ENCODE data around the gene DNAJB13.

The DNAJB13 gene

GRCh38 chr11:73998846-73999575 lies 48.2 kb downstream of the DNAJB13 start:
- TF ChIP-seq CTCF (IDR thresholded peaks at IDR 0.05; ENCODE audit: extremely low read depth, missing control alignments): no peak
- DNase-seq (ENCODE audit: low spot score): no peak

- TF ChIP-seq CTCF (IDR thresholded peaks at IDR 0.05; ENCODE audit: extremely low read depth, missing control alignments): no peak
- DNase-seq (ENCODE audit: low spot score): no peak
Observed at GRCh38 chr11:73999581-74000306, 48.9 kb downstream of the DNAJB13 start.

- TF ChIP-seq CTCF (IDR thresholded peaks at IDR 0.05; ENCODE audit: extremely low read depth, missing control alignments): no peak
- DNase-seq (ENCODE audit: low spot score): no peak
Observed at GRCh38 chr11:74000307-74001133, 49.7 kb downstream of the DNAJB13 start.

- no peak for DNase-seq (ENCODE audit: low spot score)
- TF ChIP-seq CTCF (IDR thresholded peaks at IDR 0.05; ENCODE audit: extremely low read depth, missing control alignments): no peak
Observed at GRCh38 chr11:74001822-74002286, 51.0 kb downstream of the DNAJB13 start.

GRCh38 chr11:74002832-74003231 lies 52.0 kb downstream of the DNAJB13 start:
- no peak for DNase-seq (ENCODE audit: low spot score)
- TF ChIP-seq CTCF (IDR thresholded peaks at IDR 0.05; ENCODE audit: extremely low read depth, missing control alignments): no peak

GRCh38 chr11:74004046-74004695 lies 53.3 kb downstream of the DNAJB13 start:
- DNase-seq (ENCODE audit: low spot score): no peak
- TF ChIP-seq CTCF (IDR thresholded peaks at IDR 0.05; ENCODE audit: extremely low read depth, missing control alignments): no peak

All from GM20000 (cell line).